ENCODE results near the gene EARS2. TPM values are rescaled to one million over a fixed set of nuclear protein-coding genes. Genes with fewer than 3 reads are reported as not detected.

The EARS2 gene
- total RNA-seq, 1 experiment from 2014 or later: 34.9 TPM

- H3K27ac ChIP-seq: no peak overlapping the region
- no peak overlapping the region for H3K4me3 ChIP-seq
- H3K27me3 ChIP-seq (ENCODE audit: insufficient read depth, low read depth): no peaks in the 10 kb centered on the region
- no peak overlapping the region for H2AFZ ChIP-seq
- ChIA-PET POLR2A (ENCODE audit: unreplicated experiment) (no interaction called here), CTCF (interaction anchor here (0.7 kb wide), 1 partner anchor 36 kb away, joined by 13 read pairs; no protein-coding TSS in a partner anchor)
- H3K9me3 ChIP-seq (ENCODE audit: insufficient read depth, low read depth): no peaks in the 10 kb centered on the region
- intact Hi-C loops (cut with micrococcal nuclease; ENCODE audit: unreplicated experiment): no loop called here
- no peak overlapping the region for H3K4me2 ChIP-seq
- BruUV-seq (replicated peaks): no TSS peak
- peaks cover 21% of the 10 kb centered on the region; the same call in 1 of the 2 replicates for H3F3A ChIP-seq (ENCODE audit: insufficient read depth, low read depth)
- H3K36me3 ChIP-seq (ENCODE audit: low read depth): peaks cover 3% of the 10 kb centered on the region; the same call in 1 of the 2 replicates
- H3K9me2 ChIP-seq (ENCODE audit: insufficient read depth): no peaks in the 10 kb centered on the region
- TF ChIP-seq EZH2 (IDR thresholded peaks at IDR 0.05; ENCODE audit: low read depth) (no peak), CTCF (conservative IDR thresholded peaks at IDR 0.05) (no peak)
- no peaks in the 10 kb centered on the region for H3K79me2 ChIP-seq (ENCODE audit: low read depth)
- no peak for DNase-seq
- H4K20me1 ChIP-seq (ENCODE audit: insufficient read depth): no peaks in the 10 kb centered on the region
- H3K4me1 ChIP-seq (replicated peaks; ENCODE audit: insufficient read depth): no peaks in the 10 kb centered on the region
These were observed 41.3 kb downstream of the EARS2 start for GRCh38 chr16:23515881-23516280.

GRCh38 chr16:23514381-23515152 lies 42.6 kb downstream of the EARS2 start:
- H3K36me3 ChIP-seq (ENCODE audit: low read depth): peaks cover 3% of the 10 kb centered on the region; the same call in 1 of the 2 replicates
- no peak for TF ChIP-seq EZH2 (IDR thresholded peaks at IDR 0.05; ENCODE audit: low read depth)
- TF ChIP-seq CTCF (conservative IDR thresholded peaks at IDR 0.05): no peak
- no peak for DNase-seq
- H3K27ac ChIP-seq: no peak overlapping the region
- H3F3A ChIP-seq (ENCODE audit: insufficient read depth, low read depth): peaks cover 21% of the 10 kb centered on the region; the same call in 1 of the 2 replicates
- no peaks in the 10 kb centered on the region for H3K27me3 ChIP-seq (ENCODE audit: insufficient read depth, low read depth)
- H3K9me2 ChIP-seq (ENCODE audit: insufficient read depth): no peaks in the 10 kb centered on the region
- CTCF ChIA-PET: no interaction called here
- H3K4me1 ChIP-seq (replicated peaks; ENCODE audit: insufficient read depth): peaks cover 4% of the 10 kb centered on the region
- H3K4me2 ChIP-seq: no peak overlapping the region
- no peaks in the 10 kb centered on the region for H3K9me3 ChIP-seq (ENCODE audit: insufficient read depth, low read depth)
- H2AFZ ChIP-seq: no peak overlapping the region
- POLR2A ChIA-PET (ENCODE audit: unreplicated experiment): no interaction called here
- intact Hi-C loops (cut with micrococcal nuclease; ENCODE audit: unreplicated experiment): no loop called here
- no peaks in the 10 kb centered on the region for H4K20me1 ChIP-seq (ENCODE audit: insufficient read depth)
- no TSS peak for BruUV-seq (replicated peaks)
- H3K4me3 ChIP-seq: no peak overlapping the region
- H3K79me2 ChIP-seq (ENCODE audit: low read depth): peaks cover 3% of the 10 kb centered on the region; the same call in 1 of the 2 replicates

DNA sequence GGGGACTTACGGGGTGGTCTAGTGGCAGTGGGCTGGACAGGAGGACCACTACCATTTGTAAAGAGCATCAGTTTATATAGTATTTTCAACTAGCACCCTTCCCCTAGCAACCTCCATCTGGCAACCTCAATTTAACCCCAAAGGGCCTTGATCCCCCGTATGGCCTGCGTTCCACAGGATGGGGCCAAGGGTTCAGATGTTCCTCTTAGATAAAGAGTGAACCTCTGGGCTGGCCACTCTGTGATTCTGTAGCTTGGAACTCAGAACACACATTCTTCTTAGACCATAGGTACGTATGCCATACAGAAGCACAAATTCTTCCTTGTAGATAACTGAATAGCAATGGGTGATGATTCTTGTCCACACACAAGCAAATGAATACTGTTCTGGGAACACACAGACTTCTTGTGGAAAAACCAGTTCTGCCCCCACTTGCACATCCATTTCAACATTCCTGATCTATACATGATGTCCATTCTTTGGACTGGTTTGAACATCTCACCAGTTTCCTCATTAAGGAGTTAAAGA lies 44.9 kb downstream of the EARS2 start:
- POLR2A ChIA-PET (ENCODE audit: unreplicated experiment): no interaction called here
- CTCF ChIA-PET: no interaction called here
- Histone ChIP-seq H3K36me3 (ENCODE audit: low read depth) (no peaks in the 10 kb centered on the region), H3K4me3 (no peak overlapping the region), H3K27me3 (ENCODE audit: insufficient read depth, low read depth) (no peaks in the 10 kb centered on the region), H3K79me2 (ENCODE audit: low read depth) (peaks cover 24% of the 10 kb centered on the region), H3K9me3 (ENCODE audit: insufficient read depth, low read depth) (no peaks in the 10 kb centered on the region), H3K27ac (no peak overlapping the region), H3K9me2 (ENCODE audit: insufficient read depth) (no peaks in the 10 kb centered on the region), H4K20me1 (ENCODE audit: insufficient read depth) (0 out of 2 replicates have a peak, but pooled peaks cover 4% of the 10 kb centered on the region), H3F3A (ENCODE audit: insufficient read depth, low read depth) (peaks cover 21% of the 10 kb centered on the region; the same call in 1 of the 2 replicates), H3K4me2 (no peak overlapping the region), H2AFZ (no peak overlapping the region), H3K4me1 (replicated peaks; ENCODE audit: insufficient read depth) (peaks cover 15% of the 10 kb centered on the region)
- TF ChIP-seq CTCF (conservative IDR thresholded peaks at IDR 0.05) (no peak), EZH2 (IDR thresholded peaks at IDR 0.05; ENCODE audit: low read depth) (no peak)
- DNase-seq: no peak
- BruUV-seq (replicated peaks): no TSS peak
- intact Hi-C loops (cut with micrococcal nuclease; ENCODE audit: unreplicated experiment): no loop called here
